IMR-90 (cell line): ENCODE results near the gene TTC7B. TPM values are rescaled to one million over a fixed set of nuclear protein-coding genes. Genes with fewer than 3 reads are reported as not detected.

Experiments used
- ATAC-seq: fragments of 200-7000 bp; cut with Tn5 transposase; 2 replicates; pipeline ENCODE4 v1.9.1; 2020; ENCODE audit warnings: low read depth, mild to moderate bottlenecking, moderate library complexity
- BruUV-seq: library from RNA; stranded (reverse); fragments of 400-500 nt; replicated peaks from 2 replicates; lab custom pipeline; 2021; lab: Mats Ljungman, UMichigan
- CTCF ChIA-PET: fragments of 300-600 bp; formaldehyde crosslinking; extraction: SDS; loops from one replicate; lab custom pipeline; 2021; ENCODE audit warnings: antibody characterized with exemption; lab: Yijun Ruan, JAX
- POLR2A ChIA-PET: fragments of 300-600 bp; sonication (Branson Sonifier 250); formaldehyde crosslinking; loops from one replicate; lab custom pipeline; 2022; ENCODE audit warnings: antibody characterized with exemption; ENCODE audit not compliant: unreplicated experiment; lab: Charles Lee
- DNase-seq: peaks from one replicate; pipeline ENCODE4 v3.0.0; 2013
- H2AFZ ChIP-seq: replicated peaks from 2 replicates; pipeline ENCODE3; 2013; ENCODE audit warnings: low read length, mild to moderate bottlenecking; ENCODE audit not compliant: poor library complexity
- H2AK5ac ChIP-seq: 2 replicates; pipeline ENCODE4 v1.6.1; 2013; ENCODE audit warnings: low read depth, low read length, inconsistent platforms
- H2AK9ac ChIP-seq: replicated peaks from 2 replicates; pipeline ENCODE3; 2013; ENCODE audit warnings: mild to moderate bottlenecking, low read depth, low read length, moderate library complexity; ENCODE audit not compliant: poor library complexity
- H2BK120ac ChIP-seq: 2 replicates; pipeline ENCODE4 v1.6.1; 2013; ENCODE audit warnings: low read depth, low read length, inconsistent platforms
- H2BK15ac ChIP-seq: 3 replicates; pipeline ENCODE4 v1.6.1; 2013; ENCODE audit warnings: low read depth, low read length, inconsistent platforms
- H2BK20ac ChIP-seq: 2 replicates; pipeline ENCODE4 v1.6.1; 2013; ENCODE audit warnings: low read depth, mild to moderate bottlenecking, inconsistent platforms, low read length, moderate library complexity
- H2BK5ac ChIP-seq: 2 replicates; pipeline ENCODE4 v1.6.1; 2013; ENCODE audit warnings: mild to moderate bottlenecking, low read depth, low read length, inconsistent platforms; ENCODE audit not compliant: poor library complexity, severe bottlenecking
- H3K14ac ChIP-seq: replicated peaks from 2 replicates; pipeline ENCODE4 v1.6.1; 2013; ENCODE audit warnings: low read depth, low read length, inconsistent platforms
- H3K18ac ChIP-seq: 2 replicates; pipeline ENCODE4 v1.6.1; 2013; ENCODE audit warnings: low read depth, low read length, control low read depth
- H3K23ac ChIP-seq: 2 replicates; pipeline ENCODE4 v1.6.1; 2013; ENCODE audit warnings: low read depth, low read length, inconsistent platforms
- H3K27ac ChIP-seq: 2 replicates; pipeline ENCODE4 v1.5.1; 2013; ENCODE audit warnings: mild to moderate bottlenecking, control low read depth, low read length; ENCODE audit not compliant: insufficient read depth
- H3K27me3 ChIP-seq: 2 replicates; pipeline ENCODE4 v1.6.1; 2013; ENCODE audit warnings: low read length; ENCODE audit not compliant: control insufficient read depth, insufficient read depth
- H3K36me3 ChIP-seq: 2 replicates; pipeline ENCODE4 v1.6.1; 2013; ENCODE audit warnings: low read length, mixed read lengths; ENCODE audit not compliant: control insufficient read depth, insufficient read depth
- H3K4ac ChIP-seq: 2 replicates; pipeline ENCODE4 v1.6.1; 2013; ENCODE audit warnings: low read depth, low read length, inconsistent platforms
- H3K4me1 ChIP-seq: 2 replicates; pipeline ENCODE4 v1.6.1; 2013; ENCODE audit warnings: low read length, mixed read lengths; ENCODE audit not compliant: control insufficient read depth, insufficient read depth
- H3K4me2 ChIP-seq: 2 replicates; pipeline ENCODE4 v1.6.1; 2013; ENCODE audit warnings: low read depth, mild to moderate bottlenecking, control low read depth, low read length, moderate library complexity
- H3K4me3 ChIP-seq: 2 replicates; pipeline ENCODE4 v1.5.1; 2013; ENCODE audit warnings: low read depth, mild to moderate bottlenecking, control low read depth, low read length, moderate library complexity; ENCODE audit not compliant: insufficient read depth
- H3K56ac ChIP-seq: 2 replicates; pipeline ENCODE4 v1.6.1; 2013; ENCODE audit warnings: low read length, inconsistent platforms; ENCODE audit not compliant: insufficient read depth; ENCODE audit errors: extremely low read depth
- H3K79me1 ChIP-seq, 2 experiments: 2 replicates each; pipeline ENCODE4 v1.6.1; 2013; ENCODE audit warnings: low read length in 2 of 2, inconsistent platforms in 1 of 2, low read depth in 1 of 2
- H3K9ac ChIP-seq: 2 replicates; pipeline ENCODE4 v1.6.1; 2013; ENCODE audit warnings: low read depth, low read length, control low read depth
- H3K9me1 ChIP-seq: 2 replicates; pipeline ENCODE4 v1.6.1; 2013; ENCODE audit warnings: low read length, inconsistent platforms; ENCODE audit not compliant: insufficient read depth
- H3K9me3 ChIP-seq: 2 replicates; pipeline ENCODE4 v1.6.1; 2013; ENCODE audit warnings: low read length; ENCODE audit not compliant: control insufficient read depth, insufficient read depth
- H4K20me1 ChIP-seq: 2 replicates; pipeline ENCODE4 v1.6.1; 2013; ENCODE audit warnings: low read length, inconsistent platforms; ENCODE audit not compliant: insufficient read depth
- H4K5ac ChIP-seq: 2 replicates; pipeline ENCODE4 v1.6.1; 2013; ENCODE audit warnings: mild to moderate bottlenecking, low read depth, low read length, control low read depth
- H4K8ac ChIP-seq, 2 experiments: 2 replicates each; pipeline ENCODE4 v1.6.1; 2013; ENCODE audit warnings: low read depth in 2 of 2, low read length in 2 of 2, control low read depth in 1 of 2, inconsistent platforms in 1 of 2
- H4K91ac ChIP-seq: 2 replicates; pipeline ENCODE4 v1.6.1; 2013; ENCODE audit warnings: low read depth, low read length, inconsistent platforms; ENCODE audit not compliant: insufficient read depth
- RCOR1 ChIP-seq: IDR thresholded peaks from 2 replicates; pipeline ENCODE4 v1.6.1; 2012; ENCODE audit warnings: mild to moderate bottlenecking, low read length, improper control_type of control experiment; ENCODE audit not compliant: insufficient replicate concordance
- WGBS, 2 experiments: methylation state at CpG; one replicate each; pipeline versions ENCODE4 v1.1.5 to v1.1.7; 2013; ENCODE audit warnings: missing lambda C conversion rate in 2 of 2; ENCODE audit not compliant: insufficient read length in 1 of 2; ENCODE audit errors: extremely low coverage in 2 of 2; 5-methylcytosine and 5-hydroxymethylcytosine counted together
- dilution Hi-C: fragments of 300-500 bp; cut with HindIII; formaldehyde crosslinking; loops from one replicate; pipeline ENCODE4 v1.14.3; 2018; ENCODE audit warnings: low sequenced_read_pairs; ENCODE audit not compliant: unreplicated experiment
- in situ Hi-C: fragments of 300-500 bp; cut with MboI; formaldehyde crosslinking; loops from 3 replicates; pipeline ENCODE4 v1.14.3; 2019; ENCODE audit warnings: low sequenced_read_pairs, inconsistent platforms, mixed read lengths
- intact Hi-C: fragments of 100-400 bp; cut with micrococcal nuclease; formaldehyde crosslinking; loops from 2 replicates; pipeline ENCODE4 v1.10.0; 2022
- polyA plus RNA-seq, 3 experiments: library from polyadenylated mRNA; depleted of rRNA; stranded (reverse); fragments of >200 nt; gene quantifications; 2 replicates each; pipeline ENCODE4 v1.2.3, GENCODE V29; 2012; ENCODE audit warnings: low replicate concordance in 1 of 3
- total RNA-seq: library from RNA; depleted of rRNA; stranded (reverse); fragments of >200 nt; gene quantifications from 2 replicates; pipeline ENCODE4 v1.2.3, GENCODE V29; 2012
- TF ChIP-seq, protein P1 (sequence below): fragments of 150-350 bp; IDR thresholded peaks from 2 replicates; pipeline ENCODE4 v1.6.1; 2016; ENCODE audit warnings: low read depth, mild to moderate bottlenecking, low read length, moderate library complexity, borderline replicate concordance
- TF ChIP-seq, protein P2 (sequence below): conservative IDR thresholded peaks from 2 replicates; pipeline ENCODE4 v1.5.1; 2012; ENCODE audit warnings: mild to moderate bottlenecking, low read depth, low read length, improper control_type of control experiment

Gene TTC7B
- total and polyA plus RNA-seq, 2 of the 4 experiments (the other 2 are of a cell fraction), result 18.1 to 35.3 TPM

DNA sequence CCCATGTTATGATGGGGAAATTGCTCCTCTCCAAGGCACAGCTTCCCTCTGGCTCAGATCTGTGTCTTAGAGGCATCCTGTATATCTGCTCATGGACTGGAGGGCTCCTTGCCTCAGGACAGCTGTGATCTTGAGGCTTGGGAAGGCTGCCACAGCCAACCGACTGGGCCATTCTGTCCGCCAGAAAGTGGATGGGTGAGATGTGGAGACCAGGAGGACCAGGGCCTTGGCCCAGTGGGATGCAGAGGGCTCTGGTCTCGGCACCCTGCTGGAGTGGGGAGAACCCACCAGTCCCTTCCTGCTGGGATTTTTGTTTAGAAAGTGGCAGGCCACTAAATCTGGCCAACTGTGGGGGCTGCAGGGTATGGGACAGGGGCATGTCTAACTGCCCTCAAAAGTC lies 270.8 kb downstream of the TTC7B start:
- in situ Hi-C loops (no loop called here), intact Hi-C loops (no loop called here), dilution Hi-C loops (no loop called here)
- no peaks in the 10 kb centered on the region for H3K9me3 ChIP-seq
- H2BK120ac ChIP-seq, result no peak overlapping the region
- no peak overlapping the region for H3K9ac ChIP-seq
- no peaks in the 10 kb centered on the region for H3K4me1 ChIP-seq
- no peak overlapping the region for H3K4me2 ChIP-seq
- H4K20me1 ChIP-seq, result peaks cover 3% of the 10 kb centered on the region; the same call in 1 of the 2 replicates
- 0 out of 2 replicates have a peak, but pooled peaks cover under 1% of the 10 kb centered on the region for H3K9me1 ChIP-seq
- DNase-seq (no peak), ATAC-seq (no peak)
- H2BK20ac ChIP-seq, result no peak overlapping the region
- H3K27me3 ChIP-seq, result no peaks in the 10 kb centered on the region
- TF ChIP-seq, protein P1, sequence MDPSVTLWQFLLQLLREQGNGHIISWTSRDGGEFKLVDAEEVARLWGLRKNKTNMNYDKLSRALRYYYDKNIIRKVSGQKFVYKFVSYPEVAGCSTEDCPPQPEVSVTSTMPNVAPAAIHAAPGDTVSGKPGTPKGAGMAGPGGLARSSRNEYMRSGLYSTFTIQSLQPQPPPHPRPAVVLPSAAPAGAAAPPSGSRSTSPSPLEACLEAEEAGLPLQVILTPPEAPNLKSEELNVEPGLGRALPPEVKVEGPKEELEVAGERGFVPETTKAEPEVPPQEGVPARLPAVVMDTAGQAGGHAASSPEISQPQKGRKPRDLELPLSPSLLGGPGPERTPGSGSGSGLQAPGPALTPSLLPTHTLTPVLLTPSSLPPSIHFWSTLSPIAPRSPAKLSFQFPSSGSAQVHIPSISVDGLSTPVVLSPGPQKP, result no peak
- TF ChIP-seq RCOR1, result no peak
- TF ChIP-seq, protein P2, sequence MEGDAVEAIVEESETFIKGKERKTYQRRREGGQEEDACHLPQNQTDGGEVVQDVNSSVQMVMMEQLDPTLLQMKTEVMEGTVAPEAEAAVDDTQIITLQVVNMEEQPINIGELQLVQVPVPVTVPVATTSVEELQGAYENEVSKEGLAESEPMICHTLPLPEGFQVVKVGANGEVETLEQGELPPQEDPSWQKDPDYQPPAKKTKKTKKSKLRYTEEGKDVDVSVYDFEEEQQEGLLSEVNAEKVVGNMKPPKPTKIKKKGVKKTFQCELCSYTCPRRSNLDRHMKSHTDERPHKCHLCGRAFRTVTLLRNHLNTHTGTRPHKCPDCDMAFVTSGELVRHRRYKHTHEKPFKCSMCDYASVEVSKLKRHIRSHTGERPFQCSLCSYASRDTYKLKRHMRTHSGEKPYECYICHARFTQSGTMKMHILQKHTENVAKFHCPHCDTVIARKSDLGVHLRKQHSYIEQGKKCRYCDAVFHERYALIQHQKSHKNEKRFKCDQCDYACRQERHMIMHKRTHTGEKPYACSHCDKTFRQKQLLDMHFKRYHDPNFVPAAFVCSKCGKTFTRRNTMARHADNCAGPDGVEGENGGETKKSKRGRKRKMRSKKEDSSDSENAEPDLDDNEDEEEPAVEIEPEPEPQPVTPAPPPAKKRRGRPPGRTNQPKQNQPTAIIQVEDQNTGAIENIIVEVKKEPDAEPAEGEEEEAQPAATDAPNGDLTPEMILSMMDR, result no peak
- H3K4ac ChIP-seq, result no peak overlapping the region
- H3K18ac ChIP-seq, result no peak overlapping the region
- H4K8ac ChIP-seq, result no peak overlapping the region
- no peak overlapping the region for H3K56ac ChIP-seq
- H2BK5ac ChIP-seq, result no peak overlapping the region
- H4K5ac ChIP-seq, result no peak overlapping the region
- H3K27ac ChIP-seq, result no peak overlapping the region
- H3K14ac ChIP-seq, result no peak overlapping the region
- no peak overlapping the region for H3K23ac ChIP-seq
- no peak overlapping the region for H4K91ac ChIP-seq
- H2AK9ac ChIP-seq, result no peak overlapping the region
- H2AFZ ChIP-seq, result no peak overlapping the region
- no peak overlapping the region for H2AK5ac ChIP-seq
- ChIA-PET POLR2A (interaction anchor here (0.5 kb wide), 1 partner anchor 238 kb away, joined by 3 read pairs; no protein-coding TSS in a partner anchor), CTCF (no interaction called here)
- H3K4me3 ChIP-seq, result no peak overlapping the region
- no TSS peak for BruUV-seq
- WGBS, 2 experiments, result 80% methylated on average over 1 of the region's 3 CpGs; no CpG with 5 or more reads in 1 of the 2 experiments
- H3K79me1 ChIP-seq, result no peaks in the 10 kb centered on the region
- peaks cover 2% of the 10 kb centered on the region; the same call in 1 of the 2 replicates for H3K36me3 ChIP-seq
- no peak overlapping the region for H2BK15ac ChIP-seq
